PFSK-1 (cell line): ENCODE results near the gene VMP1.

Source experiments
- FOXP2 ChIP-seq: optimal IDR thresholded peaks from 2 replicates; pipeline ENCODE3; 2011; ENCODE audit warnings: borderline replicate concordance, control low read depth, inconsistent platforms; ENCODE audit not compliant: insufficient read depth; ENCODE audit errors: extremely low read length, extremely low read depth
- POLR2AphosphoS5 ChIP-seq: IDR thresholded peaks from 2 replicates; pipeline ENCODE4 v1.6.1; 2012; ENCODE audit warnings: low read depth, mild to moderate bottlenecking, control low read depth, low read length, moderate library complexity
- SIN3A ChIP-seq: IDR thresholded peaks from 2 replicates; pipeline ENCODE4 v1.6.1; 2012; ENCODE audit warnings: mild to moderate bottlenecking, low read length, moderate library complexity, borderline replicate concordance; ENCODE audit not compliant: insufficient read depth
- TAF1 ChIP-seq: IDR thresholded peaks from 2 replicates; pipeline ENCODE4 v1.6.1; 2012; ENCODE audit warnings: low read length, control low read depth, borderline replicate concordance; ENCODE audit not compliant: insufficient read depth
- TF ChIP-seq, protein P1 (sequence below), 2 experiments: IDR thresholded peaks; 2 replicates each; pipeline versions ENCODE4 v1.6.1 to v1.8.0; 2011 to 2012; ENCODE audit warnings: low read depth in 2 of 2, low read length in 2 of 2, control low read depth in 1 of 2, inconsistent platforms in 1 of 2, mild to moderate bottlenecking in 1 of 2, moderate library complexity in 1 of 2; ENCODE audit not compliant: insufficient read depth in 1 of 2

VMP1 gene

DNA sequence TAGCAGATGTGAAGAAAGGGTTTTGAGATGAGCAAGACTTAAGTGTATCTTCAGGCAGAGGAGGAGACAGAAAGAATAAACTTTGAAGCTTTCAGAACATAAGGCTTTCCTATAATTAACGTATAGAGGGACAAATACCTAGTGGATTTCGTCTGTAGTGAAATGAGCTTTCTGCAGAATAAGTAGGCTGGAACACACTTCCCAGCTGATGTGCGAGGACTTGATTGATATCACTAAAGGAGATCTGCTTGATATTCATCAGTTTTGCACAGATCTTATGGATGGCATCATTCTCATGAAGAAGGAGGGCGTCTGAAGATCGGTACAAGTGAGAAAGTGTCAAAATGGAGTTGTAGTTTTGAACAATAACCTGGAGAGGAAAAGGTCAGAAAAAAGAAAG lies 170.5 kb downstream of the VMP1 start:
- TF ChIP-seq TAF1 (no peak), FOXP2 (no peak), SIN3A (no peak), POLR2AphosphoS5 (no peak)
- TF ChIP-seq, protein P1, sequence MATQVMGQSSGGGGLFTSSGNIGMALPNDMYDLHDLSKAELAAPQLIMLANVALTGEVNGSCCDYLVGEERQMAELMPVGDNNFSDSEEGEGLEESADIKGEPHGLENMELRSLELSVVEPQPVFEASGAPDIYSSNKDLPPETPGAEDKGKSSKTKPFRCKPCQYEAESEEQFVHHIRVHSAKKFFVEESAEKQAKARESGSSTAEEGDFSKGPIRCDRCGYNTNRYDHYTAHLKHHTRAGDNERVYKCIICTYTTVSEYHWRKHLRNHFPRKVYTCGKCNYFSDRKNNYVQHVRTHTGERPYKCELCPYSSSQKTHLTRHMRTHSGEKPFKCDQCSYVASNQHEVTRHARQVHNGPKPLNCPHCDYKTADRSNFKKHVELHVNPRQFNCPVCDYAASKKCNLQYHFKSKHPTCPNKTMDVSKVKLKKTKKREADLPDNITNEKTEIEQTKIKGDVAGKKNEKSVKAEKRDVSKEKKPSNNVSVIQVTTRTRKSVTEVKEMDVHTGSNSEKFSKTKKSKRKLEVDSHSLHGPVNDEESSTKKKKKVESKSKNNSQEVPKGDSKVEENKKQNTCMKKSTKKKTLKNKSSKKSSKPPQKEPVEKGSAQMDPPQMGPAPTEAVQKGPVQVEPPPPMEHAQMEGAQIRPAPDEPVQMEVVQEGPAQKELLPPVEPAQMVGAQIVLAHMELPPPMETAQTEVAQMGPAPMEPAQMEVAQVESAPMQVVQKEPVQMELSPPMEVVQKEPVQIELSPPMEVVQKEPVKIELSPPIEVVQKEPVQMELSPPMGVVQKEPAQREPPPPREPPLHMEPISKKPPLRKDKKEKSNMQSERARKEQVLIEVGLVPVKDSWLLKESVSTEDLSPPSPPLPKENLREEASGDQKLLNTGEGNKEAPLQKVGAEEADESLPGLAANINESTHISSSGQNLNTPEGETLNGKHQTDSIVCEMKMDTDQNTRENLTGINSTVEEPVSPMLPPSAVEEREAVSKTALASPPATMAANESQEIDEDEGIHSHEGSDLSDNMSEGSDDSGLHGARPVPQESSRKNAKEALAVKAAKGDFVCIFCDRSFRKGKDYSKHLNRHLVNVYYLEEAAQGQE (IDR thresholded peaks at IDR 0.05; ENCODE audit: insufficient read depth in 1 of 2, low read depth in 2 of 2, low read length in 2 of 2), result no peak

DNA sequence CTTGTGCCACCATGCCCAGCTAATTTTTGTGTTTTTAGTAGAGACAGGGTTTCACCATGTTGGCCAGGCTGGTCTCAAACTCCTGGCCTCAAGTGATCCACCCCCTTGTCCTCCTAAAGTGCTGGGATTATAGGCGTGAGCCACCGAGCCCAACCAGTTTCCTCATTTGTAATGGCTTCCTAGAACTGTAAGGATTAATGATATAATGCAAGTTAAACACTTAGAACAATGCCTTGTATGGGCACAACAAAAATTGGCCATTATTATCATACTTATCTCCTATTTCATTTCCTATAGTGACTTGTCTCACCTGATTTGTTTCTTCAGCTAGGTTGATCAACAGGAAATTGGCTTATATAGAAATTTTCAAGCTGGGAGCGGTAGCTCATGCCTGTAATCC lies 171.2 kb downstream of the VMP1 start:
- TF ChIP-seq TAF1 (no peak), POLR2AphosphoS5 (no peak), FOXP2 (no peak), SIN3A (no peak)
- TF ChIP-seq, protein P1 (IDR thresholded peaks at IDR 0.05; ENCODE audit: insufficient read depth in 1 of 2, low read depth in 2 of 2, low read length in 2 of 2), result no peak

DNA sequence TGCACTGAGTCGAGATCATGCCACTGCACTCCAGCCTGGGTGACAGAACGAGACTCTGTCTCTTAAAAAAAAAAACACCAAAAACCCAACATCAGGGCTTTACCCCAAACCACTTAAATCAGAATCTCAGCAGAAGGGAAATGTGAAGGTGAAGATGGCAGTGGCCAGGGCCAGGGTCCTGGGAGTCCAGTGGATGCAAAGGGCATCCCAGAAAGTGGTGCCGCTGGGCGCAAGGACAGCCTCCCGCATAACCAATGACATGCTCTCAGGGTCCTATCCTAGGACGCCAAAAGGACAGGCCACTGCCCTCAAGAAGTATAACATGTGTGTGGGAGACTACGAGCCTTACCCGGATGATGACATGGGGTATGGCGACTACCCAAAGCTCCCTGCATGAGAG lies 177.4 kb downstream of the VMP1 start:
- TF ChIP-seq TAF1, result no peak
- TF ChIP-seq, protein P1 (IDR thresholded peaks at IDR 0.05; ENCODE audit: insufficient read depth in 1 of 2, low read depth in 2 of 2, low read length in 2 of 2), result no peak
- no peak for TF ChIP-seq FOXP2
- TF ChIP-seq SIN3A, result no peak
- no peak for TF ChIP-seq POLR2AphosphoS5

DNA sequence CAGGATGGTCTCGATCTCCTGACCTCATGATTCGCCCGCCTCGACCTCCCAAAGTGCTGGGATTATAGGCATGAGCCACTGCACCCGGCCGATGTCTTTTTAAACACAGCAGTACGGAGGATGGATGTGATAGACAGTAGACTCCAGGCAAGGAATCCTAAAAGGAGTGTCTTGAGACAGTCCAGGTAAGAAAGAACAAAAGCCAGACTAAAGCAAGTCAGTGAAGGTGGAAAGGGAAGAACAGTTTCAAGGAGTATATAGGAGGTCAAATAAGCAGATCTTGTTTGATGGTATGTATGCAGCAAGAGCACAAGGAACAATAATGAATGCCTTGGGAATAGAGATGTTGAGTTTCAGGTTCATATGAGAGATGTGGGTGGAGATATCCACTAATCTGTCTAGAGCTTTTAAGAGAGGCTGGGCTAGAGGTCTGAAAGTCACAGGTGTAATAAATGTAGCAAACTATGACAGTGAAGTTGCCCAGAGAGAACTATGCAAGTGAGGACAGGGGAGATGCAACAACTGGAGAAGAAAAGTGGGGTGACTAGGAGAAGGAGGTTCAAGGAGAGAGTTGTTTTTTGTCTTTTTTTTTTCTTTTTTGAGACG lies 180.8 kb downstream of the VMP1 start:
- TF ChIP-seq, protein P1 (IDR thresholded peaks at IDR 0.05; ENCODE audit: insufficient read depth in 1 of 2, low read depth in 2 of 2, low read length in 2 of 2), result no peak
- no peak for TF ChIP-seq TAF1
- no peak for TF ChIP-seq FOXP2
- TF ChIP-seq POLR2AphosphoS5, result no peak
- no peak for TF ChIP-seq SIN3A

DNA sequence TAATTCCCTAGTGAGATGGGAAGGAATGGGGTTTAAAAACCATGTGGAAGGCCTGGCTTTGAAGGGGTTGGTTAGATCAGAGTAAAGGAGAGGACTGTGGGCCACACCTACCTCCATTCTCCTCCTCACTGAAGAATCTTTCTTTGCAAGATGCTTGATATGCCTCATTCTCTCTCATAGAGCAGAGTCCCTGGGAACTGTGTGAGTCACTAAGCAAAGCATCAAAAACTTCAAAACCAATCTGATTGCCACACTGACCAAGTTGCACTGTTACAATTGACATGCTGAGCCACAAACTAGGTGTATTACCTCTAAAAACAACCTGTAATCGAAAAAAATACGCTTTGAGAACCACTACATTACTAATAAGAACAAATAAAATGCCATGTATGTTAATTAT lies 183.3 kb downstream of the VMP1 start:
- TF ChIP-seq POLR2AphosphoS5, result no peak
- TF ChIP-seq FOXP2, result no peak
- TF ChIP-seq, protein P1 (IDR thresholded peaks at IDR 0.05; ENCODE audit: insufficient read depth in 1 of 2, low read depth in 2 of 2, low read length in 2 of 2), result no peak
- TF ChIP-seq TAF1, result no peak
- no peak for TF ChIP-seq SIN3A
